Esophagus squamous epithelium (tissue), 5 donors: ENCODE results near the gene MAP3K7CL. TPM values are rescaled to one million over a fixed set of nuclear protein-coding genes. Genes with fewer than 3 reads are reported as not detected.

Source experiments
- DNase-seq: peaks from one replicate; lab custom pipeline; 2025; lab: John Stamatoyannopoulos, UW
- H3K27ac ChIP-seq, 4 donors: fragments of 200-600 bp; sonication (generic); one replicate each; pipeline ENCODE4 v1.5.1; 2016 to 2019; ENCODE audit warnings: mild to moderate bottlenecking in 1 of 4
- H3K27me3 ChIP-seq, 4 donors: fragments of 200-600 bp; sonication (generic); 1 replicate in 3 of 4; 2 replicates in 1 of 4; pipeline versions ENCODE4 v1.5.1 to v1.6.0; 2017 to 2021; ENCODE audit warnings: antibody characterized with exemption in 1 of 4
- H3K36me3 ChIP-seq, 3 donors: fragments of 200-600 bp; sonication (generic); one replicate each; pipeline ENCODE4 v1.5.1; 2016 to 2019
- H3K4me1 ChIP-seq, 3 donors: fragments of 200-600 bp; sonication (generic); one replicate each; pipeline ENCODE4 v1.5.1; 2017 to 2019
- H3K4me3 ChIP-seq, 4 donors: fragments of 200-600 bp; sonication (generic); 1 replicate in 3 of 4; 2 replicates in 1 of 4; pipeline ENCODE4 v1.5.1; 2016 to 2019; ENCODE audit warnings: mild to moderate bottlenecking in 2 of 4, moderate library complexity in 1 of 4
- H3K9me3 ChIP-seq, 3 donors: fragments of 200-600 bp; sonication (generic); one replicate each; pipeline ENCODE4 v1.5.1; 2016 to 2019
- POLR2A ChIP-seq, 4 donors: fragments of 450-650 bp; IDR thresholded peaks; one replicate each; pipeline ENCODE4 v1.6.1; 2017; ENCODE audit warnings: antibody characterized with exemption in 4 of 4, mild to moderate bottlenecking in 4 of 4, moderate library complexity in 3 of 4
- WGBS, 2 donors: methylation state at CpG; one replicate each; pipeline ENCODE4 v1.1.5; 2018; 5-methylcytosine and 5-hydroxymethylcytosine counted together
- intact Hi-C: fragments of 100-400 bp; cut with DNase I; formaldehyde crosslinking; loops from one replicate; pipeline ENCODE4 v1.15.0; 2022
- total RNA-seq, 4 donors: library from RNA; depleted of rRNA; stranded (reverse); fragments of >200 nt; gene quantifications; one replicate each; pipeline ENCODE4 v1.1.0, GENCODE V29; 2016
- TF ChIP-seq, protein P1 (sequence below), 6 experiments: fragments of 450-650 bp in 4 of 6; fragments of 200-600 bp in 2 of 6; sonication (generic) in 2 of 6; IDR thresholded peaks; one replicate each; pipeline ENCODE4 v1.5.1; 2016 to 2019; ENCODE audit warnings: antibody characterized with exemption in 6 of 6, mild to moderate bottlenecking in 4 of 6, moderate library complexity in 4 of 6
- donor health status: DM: yes; HTN: yes; CAD: no.

The MAP3K7CL gene
- total RNA-seq, 4 donors from 2014 or later: 1.7 to 7.8 (median 6.9) TPM

DNA sequence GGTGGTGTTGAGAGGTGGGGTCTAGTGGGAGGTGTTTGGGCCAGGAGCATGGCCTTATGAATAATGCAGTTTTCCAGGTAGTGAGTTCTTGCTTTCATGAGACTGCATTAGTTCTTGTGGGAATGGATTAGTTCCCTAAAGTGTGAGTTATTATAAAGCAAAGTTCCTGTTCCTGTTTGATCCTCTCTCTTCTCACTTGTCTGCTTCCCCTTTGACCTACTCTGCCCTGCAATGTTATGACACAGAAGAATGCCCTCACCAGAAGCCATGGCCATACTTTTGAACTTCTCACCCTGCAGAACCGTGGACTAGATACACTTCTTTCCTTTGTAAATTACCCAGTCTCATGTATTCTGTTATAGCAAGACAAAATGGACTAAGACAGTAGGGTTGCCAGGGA, 53.6 kb downstream of the MAP3K7CL start:
- WGBS, 2 donors: 69 to 81% methylated on average over 1 of the region's 1 CpG
- Histone ChIP-seq H3K9me3 (no peaks in the 10 kb centered on the region), H3K36me3 (no peaks in the 10 kb centered on the region), H3K27me3 (no peaks in the 10 kb centered on the region), H3K4me1 (peaks cover 24 to 45% (median 26%) of the 10 kb centered on the region in 3 donors), H3K4me3 (no peak overlapping the region), H3K27ac (no peak overlapping the region)
- TF ChIP-seq, protein P1, sequence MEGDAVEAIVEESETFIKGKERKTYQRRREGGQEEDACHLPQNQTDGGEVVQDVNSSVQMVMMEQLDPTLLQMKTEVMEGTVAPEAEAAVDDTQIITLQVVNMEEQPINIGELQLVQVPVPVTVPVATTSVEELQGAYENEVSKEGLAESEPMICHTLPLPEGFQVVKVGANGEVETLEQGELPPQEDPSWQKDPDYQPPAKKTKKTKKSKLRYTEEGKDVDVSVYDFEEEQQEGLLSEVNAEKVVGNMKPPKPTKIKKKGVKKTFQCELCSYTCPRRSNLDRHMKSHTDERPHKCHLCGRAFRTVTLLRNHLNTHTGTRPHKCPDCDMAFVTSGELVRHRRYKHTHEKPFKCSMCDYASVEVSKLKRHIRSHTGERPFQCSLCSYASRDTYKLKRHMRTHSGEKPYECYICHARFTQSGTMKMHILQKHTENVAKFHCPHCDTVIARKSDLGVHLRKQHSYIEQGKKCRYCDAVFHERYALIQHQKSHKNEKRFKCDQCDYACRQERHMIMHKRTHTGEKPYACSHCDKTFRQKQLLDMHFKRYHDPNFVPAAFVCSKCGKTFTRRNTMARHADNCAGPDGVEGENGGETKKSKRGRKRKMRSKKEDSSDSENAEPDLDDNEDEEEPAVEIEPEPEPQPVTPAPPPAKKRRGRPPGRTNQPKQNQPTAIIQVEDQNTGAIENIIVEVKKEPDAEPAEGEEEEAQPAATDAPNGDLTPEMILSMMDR (IDR thresholded peaks at IDR 0.05): no peak
- TF ChIP-seq POLR2A (IDR thresholded peaks at IDR 0.05): no peak
- no peak for DNase-seq
- intact Hi-C loops: no loop called here

- peaks cover 24 to 49% (median 26%) of the 10 kb centered on the region in 3 donors for H3K4me1 ChIP-seq
- no peaks in the 10 kb centered on the region for H3K27me3 ChIP-seq
- H3K4me3 ChIP-seq: no peak overlapping the region
- H3K36me3 ChIP-seq: no peaks in the 10 kb centered on the region
- no peak for DNase-seq
- intact Hi-C loops: no loop called here
- TF ChIP-seq, protein P1 (IDR thresholded peaks at IDR 0.05): no peak
- no peak for TF ChIP-seq POLR2A (IDR thresholded peaks at IDR 0.05)
- H3K9me3 ChIP-seq: no peaks in the 10 kb centered on the region
- H3K27ac ChIP-seq: no peak overlapping the region
- 92 to 94% methylated on average over 1 of the region's 1 CpG for WGBS, 2 donors
These were observed 54.7 kb downstream of the MAP3K7CL start for GRCh38 chr21:29185172-29185571.

GRCh38 chr21:29185633-29186032, 55.2 kb downstream of the MAP3K7CL start:
- 86 to 93% methylated on average over 4 of the region's 4 CpGs for WGBS, 2 donors
- Histone ChIP-seq H3K36me3 (no peaks in the 10 kb centered on the region), H3K4me1 (peaks cover 24 to 53% (median 26%) of the 10 kb centered on the region in 3 donors), H3K4me3 (no peak overlapping the region), H3K27me3 (no peaks in the 10 kb centered on the region), H3K27ac (no peak overlapping the region), H3K9me3 (no peaks in the 10 kb centered on the region)
- intact Hi-C loops: no loop called here
- TF ChIP-seq POLR2A (IDR thresholded peaks at IDR 0.05): no peak
- TF ChIP-seq, protein P1 (IDR thresholded peaks at IDR 0.05): no peak
- no peak for DNase-seq

GRCh38 chr21:29186246-29186645, 55.8 kb downstream of the MAP3K7CL start:
- intact Hi-C loops: no loop called here
- peaks cover 24 to 58% (median 26%) of the 10 kb centered on the region in 3 donors for H3K4me1 ChIP-seq
- H3K27me3 ChIP-seq: no peaks in the 10 kb centered on the region
- no peaks in the 10 kb centered on the region for H3K9me3 ChIP-seq
- H3K36me3 ChIP-seq: no peaks in the 10 kb centered on the region
- no peak overlapping the region for H3K4me3 ChIP-seq
- no peak for DNase-seq
- TF ChIP-seq, protein P1 (IDR thresholded peaks at IDR 0.05): no peak
- no peak for TF ChIP-seq POLR2A (IDR thresholded peaks at IDR 0.05)
- no peak overlapping the region for H3K27ac ChIP-seq

DNA sequence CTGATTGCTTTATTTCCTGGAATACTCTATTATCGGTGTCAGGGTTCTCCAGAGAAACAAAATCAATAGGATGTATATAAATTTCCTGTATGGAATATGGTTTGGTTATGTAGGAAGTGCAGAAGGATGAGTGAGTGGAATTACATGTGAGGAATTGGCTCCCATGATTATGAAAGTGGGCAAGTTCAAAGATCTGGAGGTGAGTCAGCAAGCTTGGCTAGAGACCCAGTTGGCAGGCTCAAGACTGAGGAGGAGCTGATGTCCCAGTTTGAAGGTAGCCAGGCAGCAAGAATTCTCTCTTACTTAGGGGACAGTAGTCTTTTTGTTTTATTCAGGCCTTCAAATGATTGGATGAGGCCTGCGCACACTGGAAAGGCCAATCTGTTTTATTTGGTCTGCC, 57.5 kb downstream of the MAP3K7CL start:
- DNase-seq: no peak
- Histone ChIP-seq H3K4me3 (no peak overlapping the region), H3K27ac (no peak overlapping the region), H3K4me1 (peaks cover 12 to 46% (median 20%) of the 10 kb centered on the region in 3 donors), H3K36me3 (no peaks in the 10 kb centered on the region), H3K27me3 (no peaks in the 10 kb centered on the region), H3K9me3 (no peaks in the 10 kb centered on the region)
- 36 to 49% methylated on average over 2 of the region's 2 CpGs for WGBS, 2 donors
- intact Hi-C loops: no loop called here
- TF ChIP-seq, protein P1 (IDR thresholded peaks at IDR 0.05): no peak
- TF ChIP-seq POLR2A (IDR thresholded peaks at IDR 0.05): no peak
